HG03139 (cell line): ENCODE results near the gene DGKI.
A peak's percentile ranks its signal among the peaks of the same experiment; 100 is the strongest.

ENCODE experiments used
- ATAC-seq: cut with Tn5 transposase; IDR thresholded peaks from one replicate; pipeline ENCODE4 v1.9.1; 2021; ENCODE audit not compliant: unreplicated experiment

DGKI gene

GRCh38 chr7:137846827-137847567 lies at the start of gene DGKI:
DGKI (minus strand) TSS chr7:137846974.
- ATAC-seq = peak; percentile 37

DNA sequence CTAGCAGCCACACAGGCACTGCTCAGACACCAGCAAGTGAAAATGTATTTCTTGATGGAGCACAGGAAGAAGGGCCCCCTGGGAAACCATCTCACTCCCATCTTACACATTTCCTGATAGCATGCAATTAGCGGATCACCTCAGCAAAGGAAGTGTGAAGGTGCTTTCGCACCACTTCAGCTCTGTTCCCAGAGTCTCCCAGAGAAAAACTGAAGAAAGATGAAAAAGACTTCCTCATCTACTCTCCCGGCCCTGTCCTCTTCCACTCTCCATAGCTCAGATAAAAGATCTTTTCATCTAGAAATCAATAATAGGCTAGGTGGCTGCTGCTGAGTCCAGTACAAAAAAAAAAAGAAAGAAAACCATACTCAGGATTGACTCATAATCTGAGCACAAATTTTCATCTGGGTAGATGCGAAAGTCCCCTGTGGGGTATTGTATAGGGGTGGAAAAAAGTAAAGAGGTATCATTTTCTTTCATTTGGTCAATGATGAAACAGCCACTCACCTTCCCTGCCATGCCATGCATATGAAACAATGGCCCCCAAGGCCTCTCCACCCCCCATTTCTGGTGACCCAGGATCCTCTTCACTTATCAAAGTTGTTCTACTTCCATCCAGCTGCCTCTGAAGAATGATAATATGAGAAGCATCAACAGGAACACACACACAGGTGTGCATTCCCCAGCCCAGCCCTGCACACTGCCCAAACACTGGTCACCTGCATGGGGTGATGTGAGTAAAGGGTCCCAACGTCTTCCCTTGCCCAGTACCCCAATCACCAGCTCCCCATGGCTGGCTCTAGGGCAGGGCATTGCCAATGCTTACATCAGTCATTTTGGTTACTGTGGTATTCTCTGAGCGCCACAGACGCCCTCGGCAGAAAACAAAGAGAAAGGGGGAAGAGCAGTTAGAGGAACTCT lies 48.8 kb upstream of the DGKI start:
- peak; percentile 50 for ATAC-seq

DNA sequence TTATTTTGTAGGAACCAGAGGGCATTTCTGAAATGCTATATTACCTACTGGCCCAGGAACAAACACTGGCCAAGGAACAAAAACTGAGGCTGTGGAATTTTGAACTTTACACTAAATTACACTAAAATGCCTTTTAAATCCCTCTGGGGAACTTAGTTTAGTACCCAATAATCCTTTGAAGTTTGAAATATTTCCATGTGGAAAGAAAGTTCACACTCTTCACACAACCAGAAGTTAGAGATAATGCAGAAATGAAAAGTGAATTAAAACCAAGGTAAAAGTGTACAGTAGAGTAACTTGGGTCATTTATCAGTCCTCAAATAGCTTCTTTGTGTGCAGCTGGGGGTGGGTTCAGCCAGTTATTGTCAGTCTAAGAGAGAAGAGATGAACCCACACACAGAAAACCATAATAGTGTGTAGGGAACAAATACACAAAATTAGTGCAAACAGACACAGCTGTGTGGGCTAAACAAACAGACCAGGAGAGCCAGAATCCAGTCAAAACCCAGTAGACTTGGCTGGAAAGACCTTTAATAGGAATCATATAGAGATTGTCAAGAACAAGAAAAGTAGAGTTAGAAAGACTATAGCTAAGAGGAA lies 46.5 kb upstream of the DGKI start:
- ATAC-seq = no peak

DNA sequence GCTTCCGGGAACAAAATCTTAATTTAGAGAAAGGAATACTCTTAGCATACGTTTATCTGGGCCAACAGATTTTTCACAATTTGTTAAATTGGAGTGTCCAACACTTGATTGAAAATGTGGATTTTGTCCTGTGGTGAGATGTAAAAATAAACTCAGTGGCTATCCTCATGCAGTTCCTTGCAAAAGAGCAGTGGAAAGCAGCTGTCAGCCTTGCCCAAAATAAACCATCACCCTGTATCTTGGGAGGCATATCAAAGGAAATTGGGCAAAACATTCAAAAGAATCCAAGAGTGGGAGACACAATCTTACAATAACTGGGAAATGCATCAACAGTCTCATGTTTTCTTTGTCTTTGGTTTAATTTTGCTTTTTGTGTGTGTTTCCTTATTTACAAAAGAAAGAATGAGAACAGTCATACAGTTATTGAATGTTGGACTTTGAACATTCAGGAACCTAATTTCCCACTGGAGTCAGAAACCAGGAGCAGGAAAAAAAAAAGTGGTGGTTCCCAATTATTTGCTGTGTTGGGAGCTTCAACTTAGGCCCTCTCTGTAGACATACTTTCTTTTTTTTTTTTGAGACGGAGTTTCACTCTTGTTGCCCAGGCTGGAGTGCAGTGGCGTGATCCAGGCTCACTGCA lies 44.4 kb upstream of the DGKI start:
- ATAC-seq = no peak

DNA sequence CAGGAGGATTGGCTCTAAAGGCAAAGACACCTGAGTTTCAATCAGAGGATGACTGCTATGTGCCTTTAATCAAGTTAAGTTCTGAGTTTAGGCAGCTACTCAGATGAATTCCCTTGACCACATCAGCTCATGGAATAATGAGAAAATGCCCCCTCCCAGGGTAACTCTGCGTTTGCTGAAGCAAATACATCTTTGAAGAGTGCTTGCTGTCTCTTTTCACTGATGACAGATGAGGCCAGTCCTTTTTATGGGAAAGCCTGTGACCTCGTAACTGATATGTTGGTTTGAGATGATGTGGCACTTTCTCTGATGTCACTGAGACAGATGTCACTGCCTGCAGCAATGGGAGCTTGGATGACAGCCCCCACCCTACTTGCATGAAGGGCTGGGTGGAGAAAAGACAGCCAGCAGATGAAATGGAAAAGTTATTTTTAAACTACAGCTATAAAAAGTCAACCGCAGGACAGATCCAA lies 43.7 kb upstream of the DGKI start:
- ATAC-seq = no peak

- no peak for ATAC-seq
Observed at GRCh38 chr7:137888241-137888640, 41.5 kb upstream of the DGKI start.

- no peak for ATAC-seq
Observed at GRCh38 chr7:137886746-137887145, 40.0 kb upstream of the DGKI start.

- ATAC-seq = no peak
Observed at GRCh38 chr7:137886281-137886680, 39.5 kb upstream of the DGKI start.

- no peak for ATAC-seq
Observed at GRCh38 chr7:137885678-137886077, 38.9 kb upstream of the DGKI start.

GRCh38 chr7:137882806-137883205 lies 36.0 kb upstream of the DGKI start:
- ATAC-seq = no peak

- ATAC-seq = peak; percentile 91
Observed at GRCh38 chr7:137882261-137882668, 35.5 kb upstream of the DGKI start.

DNA sequence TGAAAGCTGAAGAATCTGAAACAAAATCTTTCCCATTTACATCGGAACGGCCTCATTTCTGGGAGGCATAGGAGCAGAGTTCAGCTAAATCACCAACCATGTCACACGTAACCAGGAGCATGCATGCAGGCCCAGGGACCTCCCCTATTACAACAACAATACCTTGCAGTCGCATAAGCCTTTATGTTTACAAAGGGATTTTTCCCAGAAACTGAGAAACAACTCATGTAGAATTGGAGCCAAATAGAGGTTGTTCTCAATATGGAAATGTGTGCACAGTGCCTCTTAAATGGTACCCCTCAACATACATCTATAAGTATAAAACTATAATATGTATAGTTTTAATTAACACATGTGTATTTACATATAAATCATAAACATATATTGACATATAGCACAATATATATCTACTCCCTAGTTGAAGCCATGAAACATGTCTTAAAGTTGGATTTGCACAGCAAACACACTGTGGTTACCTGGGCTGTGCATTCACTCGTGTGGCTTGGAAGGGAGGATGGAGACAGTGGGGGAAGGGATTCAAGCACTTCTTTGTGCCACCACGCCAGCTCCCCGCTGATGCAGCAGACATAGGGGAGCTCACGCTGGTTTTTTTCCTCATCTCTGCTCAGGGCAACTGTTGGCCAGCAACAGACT lies 35.0 kb upstream of the DGKI start:
- no peak for ATAC-seq

DNA sequence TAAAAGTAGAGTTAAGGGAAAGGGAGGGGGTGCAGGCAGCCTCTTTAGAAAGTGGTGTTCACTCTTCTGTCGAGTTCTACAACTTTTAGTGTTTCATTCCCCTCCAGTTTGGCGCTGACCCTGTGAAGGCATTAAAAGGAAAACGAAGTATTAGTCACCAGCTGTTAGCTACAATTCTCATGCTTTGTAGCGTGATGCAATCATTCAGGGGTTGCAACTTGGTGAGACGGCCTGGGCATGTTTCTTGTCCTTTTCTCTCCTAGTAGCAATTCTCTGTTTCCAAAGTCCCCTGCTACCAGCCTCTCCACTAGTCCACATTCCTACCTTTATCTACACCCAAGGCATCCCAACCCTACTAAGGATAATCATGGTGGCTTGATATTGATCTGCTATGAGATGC lies 33.7 kb upstream of the DGKI start:
- ATAC-seq = no peak

- no peak for ATAC-seq
Observed at GRCh38 chr7:137879357-137880158, 32.8 kb upstream of the DGKI start.

DNA sequence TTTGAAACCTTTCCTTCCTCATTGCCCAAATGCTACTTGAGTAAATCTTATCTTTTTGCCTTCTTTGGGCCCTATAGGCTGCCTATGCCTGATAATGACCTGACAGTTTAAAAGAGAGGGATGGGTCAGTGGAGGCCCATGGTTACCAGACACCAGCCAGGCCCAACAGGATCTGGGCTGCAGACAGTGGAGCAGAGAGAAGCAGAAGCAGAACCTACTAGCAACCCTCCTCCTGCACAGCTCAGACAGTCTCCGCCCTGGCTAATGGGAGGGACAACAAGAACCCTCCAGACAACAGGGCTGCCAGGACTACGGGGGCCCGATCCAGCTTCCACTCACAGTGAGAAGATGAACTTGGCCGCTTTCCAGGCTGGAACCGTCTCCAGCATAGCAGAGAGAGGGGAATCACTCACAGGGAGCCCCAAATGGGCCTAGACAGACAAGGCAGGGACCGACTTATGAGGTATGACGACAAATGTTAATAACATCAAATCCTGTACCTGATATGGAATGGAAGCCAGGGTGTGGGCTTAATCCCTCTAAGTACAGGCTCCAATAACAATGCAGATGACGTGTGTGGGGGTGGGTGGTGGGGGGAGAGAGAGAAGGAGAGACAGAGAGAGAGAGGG lies 31.7 kb upstream of the DGKI start:
- ATAC-seq = no peak

- no peak for ATAC-seq
Observed at GRCh38 chr7:137877027-137877675, 30.4 kb upstream of the DGKI start.

- ATAC-seq = no peak
Observed at GRCh38 chr7:137875746-137876145, 29.0 kb upstream of the DGKI start.

- no peak for ATAC-seq
Observed at GRCh38 chr7:137873979-137874777, 27.4 kb upstream of the DGKI start.
